Testis (tissue), 2 donors: ENCODE measurements around the gene CACNA1E.

Experiments
- POLR2A ChIP-seq: fragments of 450-650 bp; IDR thresholded peaks from one replicate; pipeline ENCODE4 v1.6.1; 2017; ENCODE audit warnings: antibody characterized with exemption, mild to moderate bottlenecking, moderate library complexity
- TF ChIP-seq, protein P1 (sequence below), 3 experiments: fragments of 450-650 bp in 2 of 3; fragments of 200-600 bp in 1 of 3; sonication (generic) in 1 of 3; IDR thresholded peaks; one replicate each; pipeline ENCODE4 v1.5.1; 2016 to 2019; ENCODE audit warnings: antibody characterized with exemption in 3 of 3, mild to moderate bottlenecking in 2 of 3, moderate library complexity in 1 of 3

- TF ChIP-seq POLR2A = no peak
- TF ChIP-seq, protein P1, sequence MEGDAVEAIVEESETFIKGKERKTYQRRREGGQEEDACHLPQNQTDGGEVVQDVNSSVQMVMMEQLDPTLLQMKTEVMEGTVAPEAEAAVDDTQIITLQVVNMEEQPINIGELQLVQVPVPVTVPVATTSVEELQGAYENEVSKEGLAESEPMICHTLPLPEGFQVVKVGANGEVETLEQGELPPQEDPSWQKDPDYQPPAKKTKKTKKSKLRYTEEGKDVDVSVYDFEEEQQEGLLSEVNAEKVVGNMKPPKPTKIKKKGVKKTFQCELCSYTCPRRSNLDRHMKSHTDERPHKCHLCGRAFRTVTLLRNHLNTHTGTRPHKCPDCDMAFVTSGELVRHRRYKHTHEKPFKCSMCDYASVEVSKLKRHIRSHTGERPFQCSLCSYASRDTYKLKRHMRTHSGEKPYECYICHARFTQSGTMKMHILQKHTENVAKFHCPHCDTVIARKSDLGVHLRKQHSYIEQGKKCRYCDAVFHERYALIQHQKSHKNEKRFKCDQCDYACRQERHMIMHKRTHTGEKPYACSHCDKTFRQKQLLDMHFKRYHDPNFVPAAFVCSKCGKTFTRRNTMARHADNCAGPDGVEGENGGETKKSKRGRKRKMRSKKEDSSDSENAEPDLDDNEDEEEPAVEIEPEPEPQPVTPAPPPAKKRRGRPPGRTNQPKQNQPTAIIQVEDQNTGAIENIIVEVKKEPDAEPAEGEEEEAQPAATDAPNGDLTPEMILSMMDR (IDR thresholded peaks at IDR 0.05) = no peak
Observed at GRCh38 chr1:181768930-181769280, 285.6 kb downstream of the CACNA1E start.
